ENCODE measurements around the gene EIF4G3.
"Not testable (repeated sequence)": the region's sequence is repeated elsewhere in the genome, so short reads cannot be mapped to it uniquely, and the experiment has no call there.

EIF4G3 gene

DNA sequence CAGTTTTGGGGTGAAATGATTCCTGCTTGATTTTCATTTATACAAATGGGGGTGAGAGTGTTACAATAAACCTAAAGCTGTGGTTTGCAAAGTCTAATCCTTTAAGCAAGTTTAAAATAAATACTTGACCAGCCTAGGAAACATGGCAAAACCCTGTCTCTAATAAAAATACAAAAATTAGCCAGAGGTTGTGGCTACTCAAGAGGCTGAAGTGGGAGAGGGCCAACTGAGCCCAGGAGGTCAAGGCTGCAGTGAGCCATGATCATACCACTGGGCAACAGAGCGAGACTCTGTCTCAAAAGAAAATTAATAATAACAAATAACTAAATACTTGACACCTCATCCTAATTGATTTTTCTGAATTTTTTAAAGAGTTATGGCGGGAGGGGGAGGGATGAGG is 110.8 kb downstream of the EIF4G3 start:
- DNase-seq, result no peak

DNA sequence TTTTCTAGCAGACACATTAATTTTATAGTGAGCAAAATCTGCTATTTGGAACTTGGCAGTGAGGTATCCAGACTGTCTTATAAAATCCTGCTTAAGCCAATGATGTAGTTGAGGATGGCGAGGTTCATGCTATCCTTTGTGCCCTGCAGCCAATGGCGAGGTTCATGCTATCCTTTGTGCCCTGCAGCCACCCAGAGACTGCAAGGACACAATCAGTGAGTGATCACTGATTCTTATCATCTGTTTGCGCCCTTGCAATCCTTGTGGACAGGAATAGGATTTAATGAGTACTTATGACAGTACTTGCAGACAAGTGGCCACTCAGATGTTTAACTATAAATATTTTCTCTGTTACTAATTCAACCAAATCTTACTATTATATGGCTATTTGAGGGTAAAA is 112.6 kb downstream of the EIF4G3 start:
- no peak for DNase-seq

DNA sequence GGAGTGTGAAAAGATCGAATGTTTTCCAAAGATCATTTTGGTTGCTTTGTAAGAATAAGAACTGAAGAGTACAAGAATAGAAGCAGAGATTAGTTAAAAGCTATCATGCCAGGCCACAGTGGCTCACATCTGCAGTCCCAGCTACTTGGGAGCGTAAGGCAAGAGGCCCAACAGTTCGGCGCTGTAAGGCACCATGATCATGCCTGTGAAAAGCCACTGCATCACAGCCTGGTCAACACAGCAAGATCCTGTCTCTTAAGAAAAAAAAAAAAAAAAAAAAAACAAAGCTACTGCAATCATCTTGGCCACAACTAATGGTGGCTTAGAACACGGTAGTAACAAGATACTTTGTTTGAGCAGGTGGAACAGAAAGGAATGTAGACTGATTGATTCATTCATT is 116.2 kb downstream of the EIF4G3 start:
- no peak for DNase-seq

DNA sequence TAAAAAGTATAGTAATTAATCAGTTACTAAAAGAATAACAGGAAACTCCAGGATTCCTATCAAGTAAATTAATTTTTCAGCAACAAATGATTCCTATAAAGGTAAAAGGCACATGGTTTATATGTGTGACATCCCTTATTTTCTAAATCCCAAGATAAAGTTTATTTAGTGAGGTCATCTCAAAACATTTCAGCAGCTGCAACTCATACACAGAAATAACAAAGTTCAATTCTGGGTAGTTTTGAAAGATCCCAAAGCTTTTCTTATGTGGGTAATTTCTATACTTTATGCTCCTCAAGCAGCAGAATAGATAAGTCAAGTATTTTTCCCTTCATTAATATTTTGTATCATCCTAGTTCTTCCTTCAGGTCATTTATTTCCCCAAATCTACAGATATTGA is 117.7 kb downstream of the EIF4G3 start:
- DNase-seq, result no peak

DNA sequence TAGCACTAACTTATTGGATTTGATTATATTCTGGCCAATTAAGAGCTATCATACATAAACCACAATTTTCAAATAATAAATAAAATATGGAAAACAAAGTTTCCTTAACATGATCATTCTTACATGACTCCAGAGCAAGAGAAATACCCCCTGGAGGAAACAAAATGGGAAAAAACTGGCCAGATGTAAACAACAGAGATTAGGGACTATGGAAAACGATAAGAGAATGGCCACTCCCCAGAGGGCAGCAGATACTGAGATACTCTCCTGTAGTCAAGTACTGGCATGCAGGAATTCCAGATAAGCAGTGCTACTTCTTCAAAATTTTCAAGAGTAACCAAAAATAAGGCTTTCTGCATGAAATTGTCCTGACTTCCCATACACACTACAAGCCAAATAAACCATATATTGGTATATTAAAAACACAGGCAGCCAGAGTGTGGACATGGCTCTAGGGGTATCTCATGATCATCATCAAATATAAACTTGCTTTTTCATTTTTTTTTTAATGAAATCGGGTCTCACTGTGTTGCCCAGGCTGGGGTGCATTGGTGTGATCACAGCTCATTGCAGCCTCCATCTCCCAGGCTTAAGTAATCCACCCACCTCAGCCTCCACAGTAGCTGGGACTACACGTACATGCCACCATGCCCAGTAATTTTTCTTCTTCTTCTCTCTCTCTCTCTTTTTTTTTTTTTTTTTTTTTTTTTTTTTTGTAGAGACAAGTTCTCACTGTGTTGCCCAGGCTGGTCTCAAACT is 118.5 kb downstream of the EIF4G3 start:
- no peak for DNase-seq

DNA sequence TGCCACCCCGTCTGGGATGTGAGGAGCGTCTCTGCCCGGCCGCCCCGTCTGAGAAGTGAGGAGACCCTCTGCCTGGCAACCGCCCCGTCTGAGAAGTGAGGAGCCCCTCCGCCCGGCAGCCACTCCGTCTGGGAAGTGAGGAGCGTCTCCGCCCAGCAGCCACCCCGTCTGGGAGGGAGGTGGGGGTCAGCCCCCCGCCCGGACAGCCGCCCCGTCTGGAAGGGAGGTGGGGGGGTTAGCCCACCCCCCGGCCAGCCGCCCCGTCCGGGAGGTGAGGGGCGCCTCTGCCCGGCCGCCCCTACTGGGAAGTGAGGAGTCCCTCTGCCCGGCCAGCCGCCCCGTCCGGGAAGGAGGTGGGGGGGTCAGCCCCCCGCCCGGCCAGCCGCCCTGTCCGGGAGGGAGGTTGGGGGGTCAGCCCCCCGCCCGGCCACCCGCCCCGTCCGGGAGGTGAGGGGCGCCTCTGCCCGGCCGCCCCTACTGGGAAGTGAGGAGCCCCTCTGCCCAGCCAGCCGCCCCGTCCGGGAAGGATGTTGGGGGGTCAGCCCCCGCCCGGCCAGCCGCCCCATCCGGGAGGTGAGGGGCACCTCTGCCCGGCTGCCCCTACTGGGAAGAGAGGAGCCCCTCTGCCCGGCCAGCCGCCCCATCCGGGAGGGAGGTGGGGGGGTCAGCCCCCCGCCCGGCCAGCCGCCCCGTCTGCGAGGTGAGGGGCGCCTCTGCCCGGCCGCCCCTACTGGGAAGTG is 123.3 kb downstream of the EIF4G3 start:
- not testable (repeated sequence) for DNase-seq

DNA sequence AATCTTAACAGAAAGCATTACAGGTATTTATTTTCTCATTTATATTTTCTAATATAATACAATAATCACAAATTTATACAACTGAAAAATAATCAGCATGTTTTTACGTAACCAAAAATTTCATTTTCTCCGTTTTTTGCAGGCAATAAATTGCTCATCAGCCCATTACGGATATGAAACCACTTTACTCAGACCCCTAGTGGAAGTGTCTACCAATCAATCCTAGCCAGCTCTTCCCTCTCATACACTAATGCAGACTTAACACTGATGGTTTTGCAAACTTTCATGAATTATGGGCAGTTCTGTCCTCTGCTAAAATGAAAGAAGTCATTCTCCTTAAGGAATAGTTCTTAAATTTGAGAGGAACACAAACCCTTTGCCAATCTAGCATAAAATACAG is 124.7 kb downstream of the EIF4G3 start:
- DNase-seq, result no peak

DNA sequence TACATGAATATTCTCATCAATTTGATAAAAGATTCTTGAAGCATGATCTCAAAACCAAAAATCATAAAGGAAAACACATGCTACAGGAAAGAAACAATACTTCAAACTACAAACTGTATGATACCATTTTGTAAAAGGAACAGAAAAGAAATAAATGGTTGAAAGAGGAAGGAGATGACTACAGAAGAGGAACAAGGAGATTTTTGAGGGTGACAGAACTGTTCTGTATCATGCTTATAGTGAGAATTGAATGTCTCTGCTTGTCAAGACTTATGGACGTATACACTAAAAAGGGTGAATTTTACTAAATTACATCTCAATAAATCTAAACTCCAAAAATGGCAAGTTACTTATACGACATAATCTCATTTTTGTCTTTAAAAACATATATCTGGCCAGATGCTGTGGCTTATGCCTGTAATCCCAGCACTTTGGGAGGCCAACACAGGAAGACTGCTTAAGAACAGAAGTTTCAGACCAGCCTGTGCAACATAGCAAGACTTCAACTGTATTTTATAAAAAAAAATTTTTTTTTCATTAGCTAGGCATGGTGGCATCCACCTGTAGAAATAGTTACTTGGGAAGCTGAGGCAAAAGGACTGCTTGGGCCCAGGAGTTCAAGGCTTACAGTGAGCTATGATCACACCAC is 125.4 kb downstream of the EIF4G3 start:
- no peak for DNase-seq

DNA sequence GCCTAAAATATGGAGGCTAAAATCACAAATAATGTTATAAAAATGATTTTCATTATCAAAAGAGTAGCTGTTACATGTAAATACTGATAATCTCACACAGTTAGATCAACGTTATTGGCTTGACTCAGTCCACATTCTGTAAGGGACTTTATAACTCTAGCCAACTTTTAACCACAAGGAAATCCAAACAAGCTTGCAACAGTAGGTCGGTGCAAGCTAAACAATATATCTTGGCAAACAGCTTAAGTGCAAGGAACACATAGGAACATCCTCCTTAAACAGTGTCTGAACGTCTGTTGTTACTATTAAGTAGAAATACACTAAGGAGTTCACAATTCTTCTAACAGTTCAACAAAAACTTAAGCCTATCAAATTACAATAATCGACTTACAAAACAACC is 126.7 kb downstream of the EIF4G3 start:
- DNase-seq, result no peak

DNA sequence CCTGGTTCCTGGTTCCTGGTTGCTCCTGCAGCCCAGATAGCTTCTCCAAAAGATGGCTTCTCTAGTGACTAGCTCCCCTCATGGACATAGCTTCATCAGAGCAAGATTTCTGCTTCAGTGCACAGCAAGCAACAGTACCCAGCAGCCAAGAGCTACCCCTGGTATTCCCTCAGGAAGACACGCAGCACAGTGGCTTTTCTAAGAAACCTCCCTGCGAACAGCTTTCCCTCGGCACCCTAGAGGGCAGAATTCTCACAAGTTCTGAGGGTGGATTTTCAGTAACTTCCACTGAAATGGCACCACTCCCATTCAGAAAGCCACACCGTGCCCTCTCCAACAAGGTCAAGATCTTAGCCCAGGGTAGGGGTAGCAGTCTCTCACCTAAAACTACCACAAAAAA is 128.2 kb downstream of the EIF4G3 start:
- DNase-seq, result no peak

DNA sequence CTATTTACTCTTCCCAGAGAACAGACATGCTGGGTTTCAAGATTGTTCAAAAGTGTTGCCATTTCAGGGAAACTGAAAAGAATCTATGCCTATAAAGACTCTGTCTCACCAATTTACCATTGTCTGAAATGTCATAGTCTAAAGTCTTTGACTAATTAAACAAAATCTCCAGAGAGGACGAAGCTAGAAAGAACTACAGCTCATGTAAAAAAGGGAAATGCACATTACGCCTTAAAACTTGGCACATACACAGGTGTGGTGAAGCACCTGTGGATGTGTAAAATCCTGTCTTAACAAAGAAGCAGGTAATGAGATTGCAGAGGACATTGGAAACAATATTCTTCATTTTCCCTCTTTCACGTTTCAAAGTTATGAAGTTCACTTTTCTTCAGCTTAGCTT is 130.6 kb downstream of the EIF4G3 start:
- DNase-seq, result no peak

DNA sequence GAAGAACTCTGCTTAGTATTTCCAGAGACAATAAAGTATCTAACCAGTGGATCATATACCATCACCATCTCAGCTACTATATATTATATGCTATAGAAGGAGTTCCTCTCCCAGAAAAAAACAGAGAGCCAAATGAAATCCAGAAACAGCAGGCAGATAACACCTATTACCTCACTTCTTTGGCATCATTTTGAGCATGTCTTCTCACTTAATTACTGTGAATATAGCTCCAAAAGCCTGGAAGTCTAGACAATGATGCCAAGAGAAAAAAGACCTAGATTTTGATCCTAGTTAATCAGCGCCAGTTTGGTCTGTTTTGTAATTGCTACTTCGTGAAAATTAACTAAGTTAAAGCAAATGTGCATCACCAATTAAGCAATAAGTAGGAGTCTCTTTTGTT is 131.3 kb downstream of the EIF4G3 start:
- no peak for DNase-seq

DNA sequence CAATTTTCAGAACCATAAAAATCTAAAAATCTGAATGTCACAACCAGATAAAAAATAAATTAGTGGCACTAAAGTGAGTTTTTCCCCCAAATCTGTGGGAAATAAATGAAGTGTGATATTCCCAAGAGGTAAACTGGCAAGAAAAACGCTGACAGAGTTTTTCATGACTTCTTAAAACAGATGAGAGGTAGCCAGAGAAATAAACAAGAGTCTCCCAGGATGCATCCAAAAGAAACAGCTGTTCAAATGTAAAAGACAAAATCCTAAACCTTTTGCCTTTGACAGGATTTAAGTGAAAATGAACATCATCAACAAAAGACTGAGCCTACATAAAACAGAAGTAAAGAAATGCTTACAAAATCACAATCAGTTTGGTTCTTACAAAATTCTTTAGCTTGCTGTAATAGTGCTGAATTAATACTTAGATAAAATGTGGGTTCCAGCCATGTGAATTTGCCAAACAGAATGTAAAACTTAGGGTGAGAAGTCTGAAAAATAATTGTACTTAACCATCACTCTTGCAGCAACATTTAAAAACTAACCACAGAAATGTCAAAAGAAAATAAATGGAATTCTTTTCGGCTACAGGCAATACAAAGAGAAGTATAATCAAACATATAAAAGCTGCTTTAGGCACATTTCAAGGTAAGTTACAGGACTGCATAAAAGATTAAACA is 133.6 kb downstream of the EIF4G3 start:
- DNase-seq, result no peak

DNA sequence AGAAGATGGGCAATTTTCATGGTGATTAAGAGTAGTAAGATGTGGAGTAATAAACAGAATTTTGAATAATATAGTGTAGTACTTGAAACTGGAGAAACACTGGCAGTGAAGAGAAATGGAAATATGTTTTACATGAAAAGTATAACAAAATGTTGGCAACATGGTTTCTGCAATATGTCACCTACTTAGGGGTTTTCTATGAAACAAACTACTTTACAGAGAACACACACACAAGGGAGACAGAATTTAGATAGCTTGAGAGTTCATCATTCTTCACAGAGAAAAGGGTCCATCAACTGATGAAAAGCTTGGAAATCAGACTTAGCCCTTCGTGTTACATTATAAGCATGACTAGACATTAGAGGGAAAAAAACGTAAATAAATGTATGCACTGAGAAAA is 135.2 kb downstream of the EIF4G3 start:
- no peak for DNase-seq

DNA sequence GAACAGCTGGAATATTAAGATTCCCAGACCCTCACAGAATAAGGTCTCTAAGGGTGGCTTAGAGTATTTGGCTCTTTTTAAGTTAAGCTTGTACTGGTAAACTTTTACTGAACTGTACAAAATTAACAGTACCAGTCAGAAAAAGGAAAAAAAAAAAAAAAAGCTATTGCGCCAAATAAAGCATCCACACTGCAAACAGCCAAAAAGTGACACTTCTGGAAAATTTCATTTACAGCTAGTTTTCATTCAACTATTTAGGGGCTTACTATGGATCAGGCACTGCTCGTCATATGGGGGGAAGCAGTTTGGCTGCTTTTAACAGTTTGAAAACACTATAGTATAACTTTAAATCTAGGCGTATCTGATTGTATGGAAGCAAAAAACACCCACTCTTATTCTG is 139.6 kb downstream of the EIF4G3 start:
- DNase-seq, result no peak

DNA sequence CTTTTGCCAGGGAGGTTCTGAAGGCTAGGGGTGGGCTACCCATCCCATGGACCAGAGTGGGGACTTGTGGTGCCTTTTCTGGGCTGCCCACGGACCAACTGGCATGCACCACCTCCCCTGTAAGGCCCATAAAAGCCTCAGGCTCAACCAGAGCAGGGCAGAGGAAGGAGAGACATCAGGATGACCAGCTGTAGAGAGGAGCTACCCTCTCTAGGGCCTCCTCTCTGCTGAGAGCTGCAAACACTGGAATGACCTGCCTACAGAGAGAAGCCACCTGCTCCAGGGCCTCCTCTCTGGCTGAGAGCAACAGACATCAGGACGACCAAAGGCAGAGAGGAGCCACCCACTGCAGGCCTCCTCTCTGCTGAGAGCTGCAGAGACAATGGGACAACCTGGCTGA is 140.9 kb downstream of the EIF4G3 start:
- no peak for DNase-seq

DNA sequence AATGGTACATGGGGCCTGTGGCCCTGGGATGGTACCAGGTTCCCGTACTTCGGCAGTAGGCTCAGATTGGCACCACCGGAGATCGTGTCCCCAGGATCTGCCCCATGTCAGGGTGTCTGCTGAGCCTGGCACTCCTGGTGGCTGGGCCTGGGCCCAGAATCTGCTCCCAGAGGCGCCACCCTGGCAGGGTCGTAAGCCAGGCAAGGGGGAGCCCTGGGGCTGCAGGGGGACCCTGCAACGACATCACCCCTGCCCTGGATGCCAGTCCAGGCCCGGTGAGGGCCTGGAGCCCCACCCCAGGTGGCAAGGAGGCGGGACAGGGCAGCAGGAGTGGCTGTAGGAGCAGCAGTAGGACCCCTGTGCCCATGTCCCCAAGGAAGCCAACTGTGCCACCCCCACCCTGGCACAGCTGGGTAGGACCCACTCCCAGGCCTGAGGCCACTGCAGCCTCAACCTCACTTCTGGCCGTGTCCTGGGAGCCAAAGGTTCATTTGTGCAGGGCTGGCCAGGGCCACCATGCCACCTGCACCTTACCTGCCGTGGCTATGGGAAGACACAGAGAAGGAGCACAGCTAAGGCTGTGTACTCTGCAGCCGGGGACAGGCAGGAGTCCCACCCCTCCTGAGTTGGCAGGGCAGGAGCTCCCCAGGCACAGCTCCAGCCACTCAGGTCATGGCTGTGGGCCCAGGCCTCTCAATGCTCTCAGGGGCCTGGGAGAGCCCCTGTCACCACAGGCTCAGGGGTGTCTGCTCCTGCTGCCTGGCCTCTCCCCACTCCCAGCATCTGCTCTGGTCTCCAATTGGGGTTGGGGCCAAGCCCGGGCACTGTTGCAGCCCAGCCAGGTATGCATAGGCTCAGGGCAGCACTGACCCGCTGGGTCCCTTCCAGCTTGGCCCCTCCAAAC is 141.7 kb downstream of the EIF4G3 start:
- no peak for DNase-seq

DNA sequence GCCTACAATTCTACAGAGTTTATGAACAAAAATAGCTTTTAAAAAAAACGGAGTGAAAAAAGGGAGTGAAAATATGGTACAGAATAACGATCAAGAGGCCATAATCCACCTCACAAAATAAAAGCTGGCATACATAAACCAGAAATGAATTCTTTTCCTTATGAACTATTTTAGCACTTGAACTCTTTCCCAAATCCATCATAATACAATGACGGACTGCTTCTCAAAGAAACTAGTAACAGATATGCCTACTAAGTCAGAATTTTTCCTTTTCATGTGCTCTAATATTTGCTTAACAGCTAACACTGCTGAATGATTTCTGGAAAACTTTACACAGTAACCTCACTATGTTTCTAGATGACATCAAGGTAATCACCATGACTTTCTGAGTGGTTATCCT is 144.0 kb downstream of the EIF4G3 start:
- no peak for DNase-seq

DNA sequence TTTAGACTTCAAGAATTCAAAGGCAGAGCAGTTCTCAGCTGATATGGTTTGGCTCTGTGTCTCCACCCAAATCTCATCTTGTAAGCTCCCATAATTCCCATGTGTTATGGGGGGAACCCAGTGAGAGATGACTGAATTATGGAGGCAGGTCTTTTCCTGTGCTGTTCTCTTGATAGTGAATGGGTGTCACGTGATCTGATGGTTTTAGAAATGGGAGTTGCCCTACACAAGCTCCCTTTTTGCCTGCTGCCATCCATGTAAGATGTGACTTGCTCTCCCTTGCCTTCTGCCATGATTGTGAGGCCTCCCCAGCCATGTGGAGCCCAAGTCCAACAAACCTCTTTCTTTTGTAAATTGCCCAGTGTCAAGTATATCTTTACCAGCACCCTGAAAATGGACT is 146.5 kb downstream of the EIF4G3 start:
- DNase-seq, result no peak

DNA sequence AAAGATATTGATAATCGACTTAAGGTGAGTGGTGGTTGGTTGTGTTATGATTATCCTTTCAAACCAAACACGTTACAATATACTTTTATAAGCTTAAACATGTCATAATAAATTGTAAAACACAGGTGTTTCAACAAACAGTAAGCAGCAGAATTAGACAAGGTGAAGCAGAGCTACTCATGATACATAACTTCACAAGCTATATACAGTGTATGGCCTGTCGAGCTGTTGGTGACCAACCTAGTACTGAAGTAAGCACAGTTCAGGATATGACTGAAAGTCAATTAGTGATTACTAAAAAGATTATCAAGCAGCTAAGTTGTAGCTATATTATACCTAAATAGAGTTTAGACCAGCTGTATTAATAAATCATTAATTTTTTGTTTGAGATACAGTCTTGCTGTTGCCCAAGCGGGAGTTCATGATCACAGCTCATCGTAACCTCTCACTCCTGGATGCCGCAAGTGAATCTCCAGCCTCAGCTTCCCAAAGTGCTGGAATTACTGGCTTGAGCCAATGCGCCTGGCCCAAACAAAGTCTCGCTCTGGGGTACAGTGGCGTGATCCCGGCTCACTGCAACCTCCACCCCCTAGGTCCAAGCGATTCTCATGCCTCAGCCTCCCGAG is 148.1 kb downstream of the EIF4G3 start:
- no peak for DNase-seq

DNA sequence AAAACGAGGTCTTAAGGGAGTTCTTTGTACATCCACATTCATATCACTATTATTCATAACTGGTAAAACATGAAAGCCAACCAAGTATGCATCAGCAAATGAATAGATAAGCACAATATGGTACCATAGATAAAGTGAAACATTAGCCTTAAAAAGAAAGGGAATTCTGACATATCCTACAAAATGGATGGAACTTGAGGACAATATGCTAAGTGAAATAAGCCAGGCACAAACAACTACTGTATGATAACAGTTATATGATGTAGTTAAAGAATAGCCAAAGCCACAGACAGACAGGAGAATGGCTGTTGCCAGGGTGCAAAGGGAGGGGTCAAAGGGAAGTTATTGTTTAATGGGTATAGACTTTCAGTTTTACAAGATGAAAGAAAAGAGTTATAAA is 148.9 kb downstream of the EIF4G3 start:
- DNase-seq, result no peak

DNA sequence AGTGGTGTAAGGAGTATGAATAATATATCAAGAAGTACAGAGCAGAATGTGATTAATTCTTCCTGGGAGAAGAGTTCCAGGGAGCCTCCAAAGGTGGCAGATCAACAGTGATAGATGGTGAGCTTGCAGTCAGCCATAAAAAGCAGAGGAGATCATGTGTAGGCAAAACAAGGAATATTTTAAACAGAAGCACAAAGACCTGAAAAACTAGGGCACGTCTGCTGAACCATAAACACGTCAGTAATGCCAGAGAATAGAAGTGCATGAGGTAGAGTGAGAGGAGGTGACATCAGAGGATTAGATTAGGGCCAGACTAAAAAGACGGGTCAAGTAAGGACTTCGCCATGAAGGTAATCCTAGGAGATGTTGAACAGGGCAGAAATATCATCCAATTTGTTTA is 151.8 kb downstream of the EIF4G3 start:
- no peak for DNase-seq
